Right lobe of liver (tissue), 6 donors: ENCODE results near the gene OBSL1. TPM values are rescaled to one million over a fixed set of nuclear protein-coding genes. Genes with fewer than 3 reads are reported as not detected.

Source experiments
- ATAC-seq, 4 donors: fragments of 200-7000 bp; cut with Tn5 transposase; one replicate each; pipeline ENCODE4 v1.9.1; 2020; ENCODE audit warnings: mild to moderate bottlenecking in 4 of 4, moderate library complexity in 4 of 4
- DNase-seq, 3 donors: peaks; one replicate each; pipeline ENCODE4 v3.0.0-alpha.2; 2020
- H3K27ac ChIP-seq, 3 donors: fragments of 200-600 bp; one replicate each; pipeline ENCODE4 v1.8.0; 2022
- H3K27me3 ChIP-seq, 2 donors: fragments of 200-600 bp; one replicate each; pipeline ENCODE4 v1.8.0; 2022
- H3K36me3 ChIP-seq, 4 donors: fragments of 200-600 bp; sonication (generic) in 1 of 4; one replicate each; pipeline versions ENCODE4 v1.5.1 to v1.8.0; 2017 to 2022; ENCODE audit warnings: control low read depth in 1 of 4
- H3K4me1 ChIP-seq, 4 donors: fragments of 200-600 bp; sonication (generic) in 1 of 4; one replicate each; pipeline versions ENCODE4 v1.5.1 to v1.8.0; 2017 to 2022; ENCODE audit warnings: control low read depth in 1 of 4
- H3K4me3 ChIP-seq, 3 donors: fragments of 200-600 bp; one replicate each; pipeline ENCODE4 v1.8.0; 2022
- H3K9me3 ChIP-seq, 4 donors: fragments of 200-600 bp; sonication (generic) in 1 of 4; one replicate each; pipeline versions ENCODE4 v1.5.1 to v1.8.0; 2017 to 2022; ENCODE audit warnings: control low read depth in 1 of 4
- POLR2A ChIP-seq: fragments of 450-650 bp; IDR thresholded peaks from one replicate; pipeline ENCODE4 v1.6.1; 2017; ENCODE audit warnings: antibody characterized with exemption, mild to moderate bottlenecking
- WGBS: methylation state at CpG from one replicate; pipeline ENCODE4 v1.1.6; 2018; ENCODE audit warnings: low coverage, low lambda C conversion rate; ENCODE audit not compliant: insufficient coverage; ENCODE audit errors: missing lambda C conversion rate; 5-methylcytosine and 5-hydroxymethylcytosine counted together
- intact Hi-C, 2 donors: fragments of 100-400 bp; cut with DNase I; formaldehyde crosslinking; loops; one replicate each; pipeline versions ENCODE4 v1.11.2 to v1.14.1; 2022
- total RNA-seq, 6 experiments: library from RNA; depleted of rRNA in 2 of 6; stranded (reverse); fragments of >200 nt in 2 of 6; fragmentation: NEBNext Ultra II Directional in 3 of 6; extraction: Animal tissue kit (Norgen Biotek cat#: 25700) in 3 of 6; gene quantifications; one replicate each; pipeline versions ENCODE4 v1.1.0 to v1.2.4, GENCODE V29; 2016 to 2023
- TF ChIP-seq, protein P1 (sequence below), 4 donors: fragments of 200-600 bp in 3 of 4; fragments of 450-650 bp in 1 of 4; IDR thresholded peaks; one replicate each; pipeline versions ENCODE4 v1.5.1 to v1.8.0; 2016 to 2022; ENCODE audit warnings: antibody characterized with exemption in 4 of 4, mild to moderate bottlenecking in 2 of 4
- donor health status: DM: no; HTN: yes; CAD: no.
- donor health status: DM: no; HTN: no; CAD: no.
- donor health status: DM: no; HTN: no; CAD: no.
- donor health status: DM: no; HTN: yes; CAD: no.
- donor health status: DM: no; HTN: yes; CAD: no.

Gene OBSL1
- total RNA-seq, 6 experiments from 2014 or later = 27.0 to 42.5 (median 39.4) TPM

DNA sequence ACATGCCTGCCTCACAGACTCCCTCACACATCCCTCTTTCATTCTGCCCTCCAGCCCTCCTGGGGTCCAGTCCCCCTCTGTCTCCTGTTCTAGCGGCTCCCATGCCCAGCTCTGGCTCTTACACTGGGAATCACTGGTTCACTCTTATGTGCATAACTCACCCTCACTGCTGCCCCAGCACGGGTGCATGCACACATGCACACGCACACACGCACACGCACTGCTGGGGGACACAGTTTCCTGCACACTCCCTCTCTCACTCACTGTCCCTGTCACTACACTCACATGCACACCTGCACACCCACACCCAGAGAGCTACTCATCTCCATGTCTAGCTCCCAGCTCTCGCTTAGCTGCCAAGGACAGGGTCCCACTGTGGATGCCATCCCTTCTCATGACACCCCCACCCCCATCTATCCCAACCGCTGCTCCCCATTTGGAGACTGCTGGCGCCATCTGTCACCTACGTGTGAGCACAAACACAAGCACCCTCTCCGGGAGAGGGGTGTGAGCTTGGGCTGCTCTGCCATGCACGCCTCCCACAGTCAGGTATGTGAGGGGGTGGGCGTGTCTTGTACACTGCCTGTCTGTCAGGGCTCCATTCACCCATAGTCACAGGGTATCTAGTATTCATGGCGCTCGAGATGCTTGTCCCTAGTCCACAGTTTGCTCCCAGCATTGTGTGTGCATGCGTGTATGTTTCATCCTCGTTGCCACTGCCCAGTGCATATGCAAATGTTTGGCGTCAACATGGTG is 55.3 kb downstream of the OBSL1 start:
- DNase-seq = no peak
- Histone ChIP-seq H3K27me3 (no peaks in the 10 kb centered on the region), H3K4me3 (no peak overlapping the region), H3K27ac (no peak overlapping the region), H3K4me1 (no peaks in the 10 kb centered on the region), H3K36me3 (no peaks in the 10 kb centered on the region), H3K9me3 (no peaks in the 10 kb centered on the region)
- TF ChIP-seq POLR2A = no peak
- TF ChIP-seq, protein P1, sequence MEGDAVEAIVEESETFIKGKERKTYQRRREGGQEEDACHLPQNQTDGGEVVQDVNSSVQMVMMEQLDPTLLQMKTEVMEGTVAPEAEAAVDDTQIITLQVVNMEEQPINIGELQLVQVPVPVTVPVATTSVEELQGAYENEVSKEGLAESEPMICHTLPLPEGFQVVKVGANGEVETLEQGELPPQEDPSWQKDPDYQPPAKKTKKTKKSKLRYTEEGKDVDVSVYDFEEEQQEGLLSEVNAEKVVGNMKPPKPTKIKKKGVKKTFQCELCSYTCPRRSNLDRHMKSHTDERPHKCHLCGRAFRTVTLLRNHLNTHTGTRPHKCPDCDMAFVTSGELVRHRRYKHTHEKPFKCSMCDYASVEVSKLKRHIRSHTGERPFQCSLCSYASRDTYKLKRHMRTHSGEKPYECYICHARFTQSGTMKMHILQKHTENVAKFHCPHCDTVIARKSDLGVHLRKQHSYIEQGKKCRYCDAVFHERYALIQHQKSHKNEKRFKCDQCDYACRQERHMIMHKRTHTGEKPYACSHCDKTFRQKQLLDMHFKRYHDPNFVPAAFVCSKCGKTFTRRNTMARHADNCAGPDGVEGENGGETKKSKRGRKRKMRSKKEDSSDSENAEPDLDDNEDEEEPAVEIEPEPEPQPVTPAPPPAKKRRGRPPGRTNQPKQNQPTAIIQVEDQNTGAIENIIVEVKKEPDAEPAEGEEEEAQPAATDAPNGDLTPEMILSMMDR (IDR thresholded peaks at IDR 0.05) = no peak
- ATAC-seq = no peak
- intact Hi-C loops = no loop called here
- 69% methylated on average over 7 of the region's 17 CpGs for WGBS

DNA sequence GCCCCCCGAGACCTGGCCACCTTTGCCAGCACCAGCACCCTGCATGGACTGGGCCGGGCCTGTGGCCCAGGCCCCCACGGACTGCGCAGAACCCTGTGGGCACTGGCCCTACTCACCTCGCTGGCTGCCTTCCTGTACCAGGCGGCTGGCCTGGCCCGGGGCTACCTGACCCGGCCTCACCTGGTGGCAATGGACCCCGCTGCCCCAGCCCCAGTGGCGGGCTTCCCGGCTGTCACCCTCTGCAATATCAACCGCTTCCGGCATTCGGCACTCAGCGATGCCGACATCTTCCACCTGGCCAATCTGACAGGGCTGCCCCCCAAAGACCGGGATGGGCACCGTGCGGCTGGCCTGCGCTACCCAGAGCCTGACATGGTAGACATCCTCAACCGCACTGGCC is 56.5 kb downstream of the OBSL1 start:
- no peak overlapping the region for H3K27ac ChIP-seq
- ATAC-seq (no peak), DNase-seq (no peak)
- WGBS = no CpG with 5 or more reads among the region's 21 CpGs
- H3K36me3 ChIP-seq = no peaks in the 10 kb centered on the region
- no peaks in the 10 kb centered on the region for H3K27me3 ChIP-seq
- intact Hi-C loops = no loop called here
- H3K4me1 ChIP-seq = peaks cover 0 to 2% (median 0%) of the 10 kb centered on the region in 4 donors
- TF ChIP-seq, protein P1 (IDR thresholded peaks at IDR 0.05) = no peak
- no peak for TF ChIP-seq POLR2A
- H3K9me3 ChIP-seq = no peaks in the 10 kb centered on the region
- H3K4me3 ChIP-seq = no peak overlapping the region

DNA sequence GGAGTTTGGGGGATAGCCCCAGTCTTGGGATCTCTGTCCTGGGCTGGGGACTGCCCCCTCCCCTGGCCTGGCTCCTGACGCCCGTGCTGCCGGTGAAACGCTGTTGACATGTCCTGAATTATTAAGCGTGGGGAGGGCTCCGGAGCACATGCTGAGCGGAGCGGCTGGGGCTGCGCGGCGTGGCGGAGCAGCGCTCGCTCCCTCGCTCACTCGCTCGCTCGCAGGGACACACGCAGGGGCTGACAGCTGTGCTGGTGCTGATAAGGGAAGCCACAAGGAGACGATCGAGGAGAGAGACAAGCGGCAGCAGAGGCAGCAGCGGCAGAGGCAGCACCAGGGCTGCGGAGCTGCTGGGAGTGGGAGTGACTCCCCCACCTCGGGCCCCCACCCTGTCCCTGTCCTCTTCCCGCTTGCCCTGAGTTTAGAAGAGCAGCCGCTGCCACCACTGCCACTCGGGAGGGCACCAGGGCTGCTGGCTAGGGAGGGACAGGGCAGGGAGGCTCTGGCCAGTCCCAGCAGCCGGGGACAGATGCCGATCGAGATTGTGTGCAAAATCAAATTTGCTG is 57.1 kb downstream of the OBSL1 start, which contains the start of gene ASIC4:
ASIC4 (plus strand) TSS at position 287 of the 566 bp plus-strand sequence; CDS start at position 530, 243 bp downstream.
- H3K9me3 ChIP-seq = no peaks in the 10 kb centered on the region
- 9% methylated on average over 9 of the region's 31 CpGs for WGBS
- H3K4me3 ChIP-seq = no peak within 1 kb of the TSS
- no peaks in the 10 kb centered on the region for H3K36me3 ChIP-seq
- no peak for TF ChIP-seq POLR2A
- TF ChIP-seq, protein P1 (IDR thresholded peaks at IDR 0.05) = no peak
- no peak within 1 kb of the TSS for H3K27ac ChIP-seq
- ATAC-seq = no peak
- H3K27me3 ChIP-seq = no peaks in the 10 kb centered on the region
- DNase-seq = no peak
- intact Hi-C loops = no loop called here
- peaks cover 0 to 3% (median 0%) of the 10 kb centered on the region in 4 donors for H3K4me1 ChIP-seq

DNA sequence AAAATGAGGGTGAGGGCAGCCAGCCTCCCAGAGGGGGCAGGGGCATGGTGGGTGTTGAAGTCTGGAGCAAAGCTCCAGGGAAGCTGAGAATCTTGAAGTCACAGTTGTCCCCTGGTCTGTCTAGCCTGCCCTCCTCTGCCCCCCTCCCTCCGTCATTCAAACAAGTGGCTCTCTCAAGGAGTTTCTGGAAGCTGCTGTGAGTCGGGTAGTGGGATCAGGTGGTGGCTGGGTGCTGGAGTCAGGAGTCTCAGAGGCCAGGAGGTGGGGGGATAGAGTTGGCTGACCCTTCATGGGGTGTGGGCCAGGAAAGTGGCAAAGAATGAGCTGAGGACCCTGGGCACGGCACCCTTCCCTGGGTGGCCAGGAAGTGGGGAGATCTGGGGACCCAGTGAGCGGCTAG is 57.6 kb downstream of the OBSL1 start:
- H3K4me3 ChIP-seq = no peak overlapping the region
- H3K27ac ChIP-seq = no peak overlapping the region
- no peaks in the 10 kb centered on the region for H3K9me3 ChIP-seq
- H3K27me3 ChIP-seq = no peaks in the 10 kb centered on the region
- DNase-seq = no peak
- H3K4me1 ChIP-seq = peaks cover 0 to 3% (median 0%) of the 10 kb centered on the region in 4 donors
- ATAC-seq = no peak
- TF ChIP-seq, protein P1 (IDR thresholded peaks at IDR 0.05) = no peak
- no peak for TF ChIP-seq POLR2A
- no CpG with 5 or more reads among the region's 4 CpGs for WGBS
- intact Hi-C loops = no loop called here
- no peaks in the 10 kb centered on the region for H3K36me3 ChIP-seq
